Measurements from ENCODE around the gene ABLIM1. TPM values are rescaled to one million over a fixed set of nuclear protein-coding genes. Genes with fewer than 3 reads are reported as not detected.

Gene ABLIM1
- polyA plus RNA-seq, 3 donors = 0.33 to 0.91 (median 0.57) TPM

DNA sequence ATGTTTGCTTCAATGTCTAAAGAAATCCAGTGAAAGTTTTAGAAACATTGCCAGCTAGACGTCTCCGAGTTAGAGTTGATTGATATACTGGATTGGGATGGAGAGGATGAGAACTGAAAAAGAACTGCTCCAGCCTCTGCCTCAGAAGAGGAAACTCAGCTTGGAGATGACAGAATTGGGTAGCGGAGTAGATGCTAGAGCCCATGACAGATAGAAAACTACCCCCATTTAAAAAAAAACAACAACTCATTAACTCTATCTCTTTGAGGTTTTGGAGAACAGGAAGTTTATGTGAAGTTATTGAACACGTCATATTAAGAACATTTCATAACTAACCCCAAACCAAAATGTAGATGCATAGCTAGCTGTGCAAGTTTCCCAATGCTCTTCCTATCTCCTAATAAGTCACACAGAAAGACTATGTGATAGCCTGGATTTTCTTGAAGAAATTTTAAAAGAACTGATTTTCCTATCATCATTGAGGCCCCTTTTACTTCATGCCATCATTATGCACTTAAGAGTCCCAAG lies 225.4 kb downstream of the ABLIM1 start:
- Histone ChIP-seq H3K9me3 (replicated peaks in 1 of 2; ENCODE audit: control insufficient read depth in 1 of 2, insufficient read depth in 1 of 2, low read length in 2 of 2) (no peaks in the 10 kb centered on the region), H3K27ac (ENCODE audit: low read depth in 1 of 2, low read length in 2 of 2) (no peak overlapping the region), H3K79me2 (ENCODE audit: insufficient read depth, low read length) (no peaks in the 10 kb centered on the region), H3K4me1 (ENCODE audit: control insufficient read depth in 1 of 2, insufficient read depth in 2 of 2, low read length in 2 of 2) (no peaks in the 10 kb centered on the region), H3K4me3 (replicated peaks in 1 of 3; ENCODE audit: low read depth in 2 of 3, low read length in 3 of 3) (no peak overlapping the region), H3K9ac (ENCODE audit: insufficient read depth, low read length, poor library complexity, severe bottlenecking) (no peak overlapping the region), H3K27me3 (ENCODE audit: control insufficient read depth in 2 of 2, insufficient read depth in 2 of 2, low read length in 2 of 2) (no peaks in the 10 kb centered on the region), H2AFZ (ENCODE audit: insufficient read depth, low read depth, low read length, poor library complexity, severe bottlenecking) (no peak overlapping the region), H4K20me1 (ENCODE audit: insufficient read depth, low read length) (no peaks in the 10 kb centered on the region), H3K36me3 (replicated peaks in 1 of 2; ENCODE audit: control insufficient read depth in 1 of 2, insufficient read depth in 2 of 2, low read length in 2 of 2) (no peaks in the 10 kb centered on the region), H3K4me2 (replicated peaks; ENCODE audit: extremely low read depth, low read length, poor library complexity, severe bottlenecking) (no peak overlapping the region)
- H3K27ac Mint-ChIP-seq = no peak overlapping the region
- peaks cover 0 to 1% (median 0%) of the 10 kb centered on the region in 7 donors for H3K9me3 Mint-ChIP-seq
- peaks cover 6% of the 10 kb centered on the region for H3K4me1 Mint-ChIP-seq
- H3K27me3 Mint-ChIP-seq (ENCODE audit: low read depth in 3 of 3) = peaks cover 1 to 2% (median 2%) of the 10 kb centered on the region in 3 donors
- intact Hi-C loops (cut with micrococcal nuclease) = no loop called here
- TF ChIP-seq, protein P1, sequence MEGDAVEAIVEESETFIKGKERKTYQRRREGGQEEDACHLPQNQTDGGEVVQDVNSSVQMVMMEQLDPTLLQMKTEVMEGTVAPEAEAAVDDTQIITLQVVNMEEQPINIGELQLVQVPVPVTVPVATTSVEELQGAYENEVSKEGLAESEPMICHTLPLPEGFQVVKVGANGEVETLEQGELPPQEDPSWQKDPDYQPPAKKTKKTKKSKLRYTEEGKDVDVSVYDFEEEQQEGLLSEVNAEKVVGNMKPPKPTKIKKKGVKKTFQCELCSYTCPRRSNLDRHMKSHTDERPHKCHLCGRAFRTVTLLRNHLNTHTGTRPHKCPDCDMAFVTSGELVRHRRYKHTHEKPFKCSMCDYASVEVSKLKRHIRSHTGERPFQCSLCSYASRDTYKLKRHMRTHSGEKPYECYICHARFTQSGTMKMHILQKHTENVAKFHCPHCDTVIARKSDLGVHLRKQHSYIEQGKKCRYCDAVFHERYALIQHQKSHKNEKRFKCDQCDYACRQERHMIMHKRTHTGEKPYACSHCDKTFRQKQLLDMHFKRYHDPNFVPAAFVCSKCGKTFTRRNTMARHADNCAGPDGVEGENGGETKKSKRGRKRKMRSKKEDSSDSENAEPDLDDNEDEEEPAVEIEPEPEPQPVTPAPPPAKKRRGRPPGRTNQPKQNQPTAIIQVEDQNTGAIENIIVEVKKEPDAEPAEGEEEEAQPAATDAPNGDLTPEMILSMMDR (IDR thresholded peaks at IDR 0.05) = no peak
- no peak overlapping the region for H3K4me3 Mint-ChIP-seq
- 91% methylated on average over 2 of the region's 4 CpGs for WGBS (ENCODE audit: insufficient coverage)
- no peak for DNase-seq
- no peaks in the 10 kb centered on the region for H3K36me3 Mint-ChIP-seq

DNA sequence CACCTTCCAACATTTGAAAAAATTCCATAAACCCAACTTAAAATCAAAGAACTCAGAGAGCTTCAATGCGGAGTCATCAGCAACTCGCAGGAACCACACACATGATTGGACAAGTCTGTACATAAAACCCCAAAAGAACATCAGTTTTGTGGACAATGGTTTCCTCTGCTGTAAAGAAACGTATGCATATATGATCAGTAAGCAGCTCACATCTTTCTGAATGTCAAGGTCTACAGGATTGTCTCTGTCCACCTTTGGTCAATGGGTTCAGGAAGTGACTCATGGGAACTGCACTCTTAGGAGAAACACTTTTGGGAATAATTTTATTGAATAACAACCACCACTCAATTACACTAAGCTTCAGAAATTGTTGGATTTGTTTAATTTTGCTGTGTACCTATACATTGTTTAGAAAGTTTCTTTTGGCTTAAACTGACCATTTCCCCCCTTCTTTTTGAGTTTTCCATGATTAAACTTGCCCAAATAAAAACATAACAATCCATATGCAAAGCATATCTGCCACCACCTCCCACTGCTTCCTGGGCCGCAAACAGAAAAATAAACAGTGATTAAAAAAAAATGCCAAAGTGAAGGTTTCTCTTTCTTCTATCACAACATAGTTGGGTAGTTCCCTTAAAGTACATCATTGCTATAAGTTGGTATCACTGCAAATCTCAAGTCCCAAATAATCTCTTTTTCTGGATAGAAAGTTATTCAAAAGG lies 226.5 kb downstream of the ABLIM1 start:
- H3K9ac ChIP-seq (ENCODE audit: insufficient read depth, low read length, poor library complexity, severe bottlenecking) = no peak overlapping the region
- intact Hi-C loops (cut with micrococcal nuclease) = no loop called here

More for the DNA sequence above, 226.5 kb downstream of the ABLIM1 start:
- Histone ChIP-seq H3K27me3 (ENCODE audit: control insufficient read depth in 2 of 2, insufficient read depth in 2 of 2, low read length in 2 of 2) (no peaks in the 10 kb centered on the region), H3K79me2 (ENCODE audit: insufficient read depth, low read length) (no peaks in the 10 kb centered on the region), H3K27ac (ENCODE audit: low read depth in 1 of 2, low read length in 2 of 2) (no peak overlapping the region), H3K36me3 (replicated peaks in 1 of 2; ENCODE audit: control insufficient read depth in 1 of 2, insufficient read depth in 2 of 2, low read length in 2 of 2) (no peaks in the 10 kb centered on the region), H2AFZ (ENCODE audit: insufficient read depth, low read depth, low read length, poor library complexity, severe bottlenecking) (no peak overlapping the region), H3K4me1 (ENCODE audit: control insufficient read depth in 1 of 2, insufficient read depth in 2 of 2, low read length in 2 of 2) (no peaks in the 10 kb centered on the region), H3K4me3 (replicated peaks in 1 of 3; ENCODE audit: low read depth in 2 of 3, low read length in 3 of 3) (no peak overlapping the region), H3K4me2 (replicated peaks; ENCODE audit: extremely low read depth, low read length, poor library complexity, severe bottlenecking) (no peak overlapping the region), H3K9me3 (replicated peaks in 1 of 2; ENCODE audit: control insufficient read depth in 1 of 2, insufficient read depth in 1 of 2, low read length in 2 of 2) (no peaks in the 10 kb centered on the region), H4K20me1 (ENCODE audit: insufficient read depth, low read length) (no peaks in the 10 kb centered on the region)
- no peak for DNase-seq
- peaks cover 1 to 2% (median 2%) of the 10 kb centered on the region in 3 donors for H3K27me3 Mint-ChIP-seq (ENCODE audit: low read depth in 3 of 3)
- no peak overlapping the region for H3K4me3 Mint-ChIP-seq
- TF ChIP-seq, protein P1 (IDR thresholded peaks at IDR 0.05) = no peak
- no CpG with 5 or more reads among the region's 4 CpGs for WGBS (ENCODE audit: insufficient coverage)
- peaks cover 0 to 1% (median 0%) of the 10 kb centered on the region in 7 donors for H3K9me3 Mint-ChIP-seq
- H3K36me3 Mint-ChIP-seq = no peaks in the 10 kb centered on the region
- H3K27ac Mint-ChIP-seq = no peak overlapping the region
- peaks cover 6% of the 10 kb centered on the region for H3K4me1 Mint-ChIP-seq

Measured in CD14-positive monocyte (primary cell).